Left renal pelvis (tissue), 4 donors: Measurements from ENCODE around the gene ST6GALNAC1. TPM values are rescaled to one million over a fixed set of nuclear protein-coding genes. Genes with fewer than 3 reads are reported as not detected.
"Not testable (repeated sequence)": the region's sequence is repeated elsewhere in the genome, so short reads cannot be mapped to it uniquely, and the experiment has no call there.

ENCODE experiments used
- DNase-seq, 4 donors: peaks; one replicate each; pipeline ENCODE4 v3.0.0-alpha.2; 2013; ENCODE audit warnings: low read depth in 4 of 4, low spot score in 3 of 4
- polyA plus RNA-seq, 4 donors: library from polyadenylated mRNA; unstranded; fragments of 120-200 nt; gene quantifications; one replicate each; pipeline ENCODE4 v1.2.1, GENCODE V29; 2013; ENCODE audit not compliant: insufficient read length in 4 of 4

ST6GALNAC1 gene
- polyA plus RNA-seq, 4 donors = 0.17 to 0.61 (median 0.40) TPM

DNA sequence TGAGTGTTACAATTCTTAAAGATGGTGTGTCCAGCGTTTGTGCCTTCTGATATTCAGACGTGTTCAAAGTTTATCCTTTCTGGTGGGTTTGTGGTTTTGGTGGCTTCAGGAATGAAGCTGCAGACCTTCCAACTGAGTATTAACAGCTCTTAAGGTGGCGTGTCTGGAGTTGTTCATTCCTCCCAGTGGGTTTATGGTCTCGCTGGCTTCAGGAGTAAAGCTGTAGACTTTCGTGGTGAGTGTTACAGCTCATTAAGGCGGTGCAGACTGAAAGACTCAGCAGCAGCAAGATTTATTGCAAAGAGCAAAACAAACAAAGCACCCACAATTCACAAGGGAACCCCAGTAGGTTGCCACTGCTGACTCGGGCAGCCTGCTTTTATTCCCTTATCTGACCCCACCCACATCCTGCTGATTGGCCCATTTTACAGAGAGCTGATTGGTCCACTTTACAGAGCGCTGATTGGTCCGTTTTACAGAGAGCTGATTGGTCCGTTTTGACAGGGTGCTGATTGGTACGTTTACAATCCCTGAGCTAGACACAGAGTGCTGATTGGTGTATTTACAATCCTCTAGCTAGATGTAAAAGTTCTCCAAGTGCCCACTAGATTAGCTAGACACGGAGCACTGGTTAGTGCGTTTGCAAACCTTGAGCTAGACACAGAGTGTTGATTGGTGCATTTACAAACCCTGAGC, 29.3 kb downstream of the ST6GALNAC1 start:
- not testable (repeated sequence) for DNase-seq

DNA sequence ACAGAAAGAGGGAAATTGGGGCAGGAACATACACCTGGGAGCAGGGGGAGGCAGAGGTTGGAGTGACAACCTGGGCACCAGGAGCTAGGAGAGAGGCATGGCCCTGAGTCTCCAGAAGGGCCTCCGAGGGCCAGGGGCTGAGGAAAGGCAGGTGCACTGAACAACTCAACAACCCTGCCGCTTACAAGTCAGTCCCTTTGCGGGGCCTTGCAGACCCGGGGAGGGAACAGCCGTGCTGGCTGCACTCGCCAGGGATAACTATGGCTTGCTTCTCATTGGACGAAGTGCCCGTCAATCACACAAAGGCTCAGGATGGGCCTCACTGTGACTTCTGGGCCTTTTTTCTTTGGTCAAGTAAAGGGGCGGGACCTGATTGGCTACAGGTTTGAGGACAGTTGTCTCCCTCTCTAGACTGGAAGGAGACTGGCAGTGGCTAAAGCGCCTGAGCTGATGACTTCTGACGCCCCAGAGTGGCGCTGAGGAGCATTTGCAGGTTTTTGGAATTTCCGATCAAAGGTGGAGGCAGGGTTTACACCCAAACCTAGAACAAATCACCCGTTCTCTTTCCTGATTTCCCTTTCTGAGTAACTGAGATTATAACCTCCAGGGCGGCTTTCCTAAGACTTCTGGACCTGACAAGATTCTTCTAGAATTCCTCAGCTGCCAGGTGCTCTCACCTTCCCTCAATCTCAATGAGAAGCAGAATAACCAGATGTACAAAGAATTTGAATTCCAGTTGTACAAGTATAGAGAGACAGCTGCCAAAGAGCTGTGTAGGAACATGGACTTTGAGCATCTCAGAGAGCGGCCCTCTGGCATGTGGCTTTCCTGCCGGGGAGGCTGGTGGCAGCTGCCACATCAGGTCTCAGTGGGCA, 30.3 kb downstream of the ST6GALNAC1 start:
- no peak for DNase-seq

DNA sequence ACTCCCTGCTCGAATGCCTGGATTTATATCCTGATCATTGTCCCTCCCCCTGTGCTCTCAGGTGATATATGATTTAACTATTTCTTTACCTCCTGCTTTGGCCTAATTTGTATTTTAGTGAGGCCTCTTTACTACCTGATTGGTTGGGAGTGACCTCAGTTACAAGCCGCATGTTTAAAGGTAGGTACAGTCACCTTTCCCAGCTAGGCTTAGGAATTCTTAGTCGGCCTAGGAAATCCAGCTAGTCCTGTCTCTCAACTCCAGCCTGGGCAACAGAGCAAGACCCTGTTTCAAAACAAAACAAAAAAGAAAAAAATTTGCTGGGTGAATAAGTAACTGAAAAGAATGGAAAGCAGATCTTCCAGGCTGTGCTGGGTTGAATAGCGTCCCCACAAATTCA, 31.1 kb downstream of the ST6GALNAC1 start:
- no peak for DNase-seq

DNA sequence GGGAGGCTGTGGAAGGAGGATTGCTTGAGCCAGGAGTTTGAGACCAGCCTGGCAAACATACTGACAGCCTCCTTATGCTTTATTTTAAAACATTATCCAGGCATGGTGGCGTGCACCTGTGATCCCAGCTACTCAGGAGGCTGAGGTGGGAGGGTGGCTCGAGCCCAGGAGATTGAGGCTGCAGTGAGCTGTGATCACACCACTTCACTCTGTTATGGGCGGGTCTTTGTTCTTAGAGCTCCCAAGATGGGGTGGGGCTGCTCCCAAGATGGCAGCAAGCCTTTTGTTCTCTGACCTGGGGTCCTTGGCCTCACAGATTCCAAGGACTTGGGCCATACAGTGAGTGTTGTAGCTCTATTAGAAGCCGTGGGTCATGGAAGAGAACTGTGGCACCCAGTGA, 31.8 kb downstream of the ST6GALNAC1 start:
- no peak for DNase-seq

DNA sequence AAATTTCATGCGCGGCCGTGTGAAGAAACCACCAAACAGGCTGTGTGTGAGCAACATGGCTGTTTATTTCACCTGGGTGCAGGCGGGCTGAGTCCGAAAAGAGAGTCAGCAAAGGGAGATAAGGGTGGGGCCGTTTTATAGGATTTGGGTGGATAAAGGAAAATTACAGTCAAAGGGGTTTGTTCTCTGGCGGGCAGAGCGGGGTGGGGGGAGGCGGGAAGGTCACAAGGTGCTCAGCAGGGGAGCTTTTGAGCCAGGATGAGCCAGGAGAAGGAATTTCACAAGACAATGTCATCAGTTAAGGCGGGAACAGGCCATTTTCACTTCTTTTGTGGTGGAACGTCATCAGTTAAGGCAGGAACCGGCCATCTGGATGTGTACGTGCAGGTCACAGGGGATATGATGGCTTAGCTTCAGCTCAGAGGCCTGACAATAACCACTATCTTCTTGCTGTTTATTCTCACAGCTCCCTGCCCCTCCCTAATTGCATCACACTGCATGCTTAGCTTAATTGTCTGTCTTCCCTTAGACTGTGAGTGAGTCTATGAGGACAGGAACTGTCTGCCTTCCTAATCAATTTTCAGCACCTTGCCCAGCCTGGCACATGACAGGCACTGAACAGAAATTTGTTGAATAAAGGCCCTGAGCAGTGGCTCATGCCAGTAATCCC, 32.3 kb downstream of the ST6GALNAC1 start:
- not testable (repeated sequence) for DNase-seq

DNA sequence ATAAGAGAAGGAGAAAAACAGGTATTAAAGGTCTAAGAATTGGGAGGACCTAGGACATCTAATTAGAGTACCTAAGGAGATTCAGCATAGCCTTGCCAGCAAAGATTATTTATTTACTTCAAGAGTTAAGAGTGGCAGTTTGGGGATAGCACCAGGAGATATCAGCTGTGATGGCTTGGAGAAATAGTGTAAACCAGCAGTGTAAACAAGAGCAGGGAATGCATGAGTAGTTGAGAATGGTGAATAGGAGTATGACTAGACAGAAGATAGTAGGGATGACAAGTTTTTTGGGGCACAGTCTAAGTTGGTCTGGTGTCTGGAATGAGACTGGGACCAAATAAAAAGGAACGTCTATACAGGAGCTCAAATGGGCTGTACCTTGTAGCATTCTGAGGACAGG, 36.9 kb downstream of the ST6GALNAC1 start:
- DNase-seq = not testable (repeated sequence)

DNA sequence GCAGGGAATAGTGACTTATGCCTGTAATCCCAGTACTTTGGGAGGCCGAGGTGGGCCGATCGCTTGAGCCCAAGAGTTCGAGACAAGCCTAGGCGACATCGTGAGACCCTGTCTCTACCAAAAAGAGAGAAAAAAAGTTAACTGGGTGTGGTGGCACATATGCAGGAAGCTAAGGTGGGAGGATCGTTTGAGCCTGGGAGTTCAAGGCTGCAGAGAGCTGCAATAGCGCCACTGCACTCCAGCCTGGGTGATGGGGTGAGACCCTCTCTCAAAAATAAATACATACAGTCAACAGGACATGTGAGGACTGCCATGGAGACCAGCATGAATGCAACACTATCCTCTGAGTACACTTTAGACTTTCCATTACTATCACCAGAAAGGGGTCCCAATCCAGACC, 42.5 kb downstream of the ST6GALNAC1 start:
- DNase-seq = no peak

DNA sequence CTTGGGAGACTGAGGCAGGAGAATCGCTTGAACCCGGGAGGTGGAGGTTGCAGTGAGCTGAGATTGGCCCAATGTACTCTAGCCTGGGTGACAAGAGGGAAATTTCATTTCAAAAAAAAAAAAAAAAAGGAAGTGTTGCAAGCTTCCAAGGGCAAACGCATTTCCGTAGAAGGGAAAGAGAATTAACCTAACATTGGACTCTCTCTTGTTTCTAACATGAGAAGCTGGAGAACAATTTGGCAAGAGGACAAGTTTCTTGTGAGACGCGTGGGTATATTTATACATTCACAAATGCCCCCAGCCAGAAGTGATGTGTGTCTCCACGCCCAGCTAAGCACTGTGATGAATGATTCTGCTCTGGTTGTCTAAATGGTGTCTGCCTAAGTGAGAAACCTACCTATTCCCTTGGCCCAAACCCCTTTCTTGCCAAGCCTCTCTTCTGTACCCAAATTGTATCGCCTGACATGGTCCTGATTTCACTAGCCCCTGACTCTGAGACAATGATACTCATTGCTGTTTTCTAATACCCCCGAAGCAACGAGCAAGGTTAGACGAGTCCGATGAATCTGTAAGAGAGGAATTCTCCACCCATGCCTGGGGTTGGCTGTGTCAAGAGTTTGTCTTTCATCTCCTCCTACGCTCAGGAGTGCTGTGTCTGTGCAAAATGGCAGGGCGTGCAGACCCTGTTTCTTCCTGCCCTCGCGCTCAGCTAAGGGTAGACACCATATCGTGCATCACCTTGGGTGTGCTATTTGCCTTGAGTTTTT, 43.7 kb downstream of the ST6GALNAC1 start:
- no peak for DNase-seq

DNA sequence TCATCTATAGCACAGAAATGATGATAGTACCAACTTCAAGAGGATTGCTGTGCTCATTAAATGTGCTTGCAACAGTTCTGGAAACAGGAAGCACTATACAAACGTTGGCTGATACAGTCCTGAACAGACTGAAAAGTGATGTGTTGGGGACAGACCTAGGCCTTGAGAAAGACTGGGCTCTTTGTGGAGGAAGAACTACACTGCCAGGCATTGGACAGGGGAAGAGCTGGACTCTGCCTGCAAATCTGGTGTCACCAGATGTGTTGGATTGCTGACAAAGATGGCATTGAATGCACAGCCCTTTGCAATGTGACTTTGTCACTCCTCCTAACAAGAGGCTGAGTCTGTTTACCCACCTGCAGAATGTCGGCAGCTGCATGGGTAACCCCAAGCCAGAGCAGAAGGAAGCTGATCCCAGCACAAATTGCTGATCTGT, 45.5 kb downstream of the ST6GALNAC1 start:
- no peak for DNase-seq

DNA sequence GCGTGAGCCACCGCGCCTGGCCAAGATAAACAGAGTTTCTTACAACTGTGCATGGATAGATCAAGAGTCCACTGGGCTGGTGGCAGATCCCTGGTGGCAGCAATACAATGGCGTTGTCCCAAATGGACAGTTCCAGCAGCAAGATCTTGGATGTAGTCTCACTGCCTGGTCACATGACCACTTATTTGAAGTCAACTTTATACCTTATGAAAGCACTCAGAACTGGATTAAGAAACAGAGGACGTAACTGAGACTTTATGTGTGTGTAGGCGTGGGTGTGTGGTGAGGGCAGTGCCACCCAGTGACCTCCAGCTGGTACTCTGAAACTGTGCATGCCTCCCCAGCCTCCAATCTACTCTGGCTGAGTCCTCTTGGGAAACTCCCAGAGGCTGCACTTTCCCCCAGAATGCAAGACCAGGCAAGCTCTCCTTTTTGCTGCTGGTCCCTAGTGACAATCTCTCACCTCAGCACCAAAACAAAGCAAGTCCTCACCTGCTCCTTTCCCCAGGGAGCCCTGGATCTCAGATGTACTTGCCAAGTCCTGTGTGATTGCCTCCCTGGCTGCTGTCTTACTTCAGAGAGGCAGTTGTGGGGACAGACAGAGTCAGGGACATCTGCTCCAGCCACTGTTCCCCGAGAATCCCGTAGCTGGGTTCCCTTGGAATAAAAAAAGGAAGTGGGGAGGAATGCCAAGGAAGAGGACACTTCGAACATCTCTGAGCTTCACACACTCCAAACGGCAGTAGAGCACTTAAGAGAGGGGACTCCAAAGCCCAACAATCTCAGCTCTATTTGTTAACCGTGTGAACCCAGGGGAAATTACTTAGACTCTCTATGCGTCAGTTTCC, 46.2 kb downstream of the ST6GALNAC1 start:
- DNase-seq = no peak

DNA sequence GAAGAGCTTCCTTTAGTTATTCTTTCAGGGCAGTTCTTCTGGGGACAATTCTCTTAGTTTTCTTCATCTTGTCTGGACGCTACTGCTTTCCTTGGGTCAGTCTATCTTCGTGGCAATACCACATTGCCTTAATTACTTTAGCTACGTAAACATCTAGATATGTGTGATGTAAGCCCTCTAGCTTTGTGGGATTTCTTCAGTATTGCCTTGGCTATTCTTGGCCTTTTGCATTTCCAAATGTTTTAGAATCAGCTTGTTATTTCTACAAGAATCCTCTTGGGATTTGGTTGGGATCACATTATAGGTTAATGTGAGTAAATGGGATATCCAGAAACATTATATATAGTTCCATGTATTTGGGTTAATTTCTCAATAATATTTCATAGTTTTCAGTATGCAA, 48.9 kb downstream of the ST6GALNAC1 start:
- DNase-seq = no peak

DNA sequence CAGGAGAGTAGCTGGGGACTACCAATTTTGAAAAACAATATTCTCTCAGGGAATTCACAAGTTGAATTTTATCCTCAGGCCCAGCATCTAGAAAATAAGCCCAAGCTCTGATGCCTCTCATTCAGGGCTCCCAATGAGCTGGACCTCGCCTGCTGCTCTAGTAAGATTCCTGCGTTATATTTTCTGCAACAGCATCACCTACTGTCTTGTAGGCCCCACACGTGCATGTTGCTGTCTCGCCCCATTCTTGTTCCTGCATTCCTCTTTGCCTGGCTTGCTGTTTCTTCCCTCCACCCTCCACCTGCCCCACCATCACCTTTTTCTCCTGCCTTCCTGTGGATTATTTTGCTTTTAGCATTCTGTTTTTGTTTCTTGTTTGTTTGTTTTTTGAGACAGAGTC, 49.6 kb downstream of the ST6GALNAC1 start:
- no peak for DNase-seq

DNA sequence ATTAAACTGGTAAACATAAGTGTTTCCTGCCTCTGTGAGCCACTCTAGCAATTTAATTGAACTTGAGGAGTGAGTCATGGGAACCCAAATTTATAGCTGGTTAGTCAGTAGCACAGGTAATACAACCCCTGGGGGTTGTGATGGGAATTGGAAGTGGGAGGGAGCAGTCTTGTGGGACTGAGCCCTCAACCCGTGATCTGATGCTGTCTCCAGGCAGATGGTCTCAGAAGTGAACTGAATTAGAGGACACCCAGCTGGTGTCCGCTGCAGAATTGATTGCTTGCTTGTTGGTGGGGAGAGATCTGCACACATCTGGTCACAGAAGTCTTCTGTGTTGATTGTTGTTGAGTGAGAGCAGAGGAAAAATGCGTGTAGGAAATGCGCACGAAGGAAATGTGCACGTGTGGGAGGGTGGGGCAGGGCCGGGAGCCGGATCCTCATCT, 50.2 kb downstream of the ST6GALNAC1 start:
- DNase-seq = no peak

DNA sequence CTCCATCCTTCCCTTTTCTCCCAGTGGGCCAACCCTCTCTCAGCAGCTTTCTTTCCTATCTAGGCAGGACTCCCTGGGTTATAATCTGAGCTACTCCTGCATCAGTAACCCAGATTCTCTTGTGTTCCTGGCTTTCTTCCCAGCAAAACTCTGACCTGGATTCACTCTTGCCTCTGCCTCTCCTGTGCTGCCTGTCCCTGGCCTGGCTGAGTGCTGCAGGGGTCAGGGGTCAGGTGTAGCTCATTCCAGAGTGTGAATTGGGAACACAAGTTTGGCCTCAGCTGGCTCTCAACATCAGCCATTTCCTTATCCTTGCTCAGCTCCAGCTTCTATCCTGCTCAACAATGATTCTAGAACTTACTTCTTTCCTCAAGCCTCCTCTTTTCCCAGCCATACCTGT, 55.4 kb downstream of the ST6GALNAC1 start:
- DNase-seq = no peak

DNA sequence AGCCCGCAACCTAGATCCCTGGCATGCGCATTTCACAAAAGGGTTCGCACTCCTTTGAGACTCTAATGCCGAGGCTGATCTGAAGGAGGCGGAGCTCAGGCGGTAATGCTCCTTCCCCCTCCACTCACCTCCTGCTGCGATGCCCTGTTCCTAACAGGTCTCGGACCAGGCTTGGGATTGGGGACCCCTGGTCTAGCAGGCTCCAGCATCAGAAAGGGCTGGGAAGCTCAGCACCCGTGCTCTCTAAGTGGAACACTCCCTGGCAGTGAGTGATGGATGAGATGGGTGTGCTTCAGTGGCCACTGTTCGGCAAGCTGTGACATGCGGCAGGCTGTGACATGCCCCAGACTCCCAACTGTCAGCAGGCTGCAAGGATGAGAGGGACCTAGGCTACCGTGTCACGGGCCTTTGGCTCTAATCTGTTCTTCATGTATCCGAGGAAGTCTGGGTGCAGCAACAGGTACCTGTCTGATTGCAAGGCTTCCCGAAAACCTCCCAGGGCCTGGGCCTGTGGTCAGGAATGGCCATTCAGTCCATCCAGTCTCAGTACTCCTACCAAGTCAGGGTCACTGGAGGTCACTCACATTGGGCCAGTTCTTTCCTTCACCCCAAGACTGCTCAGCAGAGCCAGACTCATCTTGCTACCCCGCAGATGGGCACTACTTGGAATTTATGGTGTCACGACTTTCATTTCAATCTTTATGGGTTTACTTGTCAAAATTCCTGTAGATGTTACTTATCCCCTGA, 56.6 kb downstream of the ST6GALNAC1 start:
- no peak for DNase-seq

DNA sequence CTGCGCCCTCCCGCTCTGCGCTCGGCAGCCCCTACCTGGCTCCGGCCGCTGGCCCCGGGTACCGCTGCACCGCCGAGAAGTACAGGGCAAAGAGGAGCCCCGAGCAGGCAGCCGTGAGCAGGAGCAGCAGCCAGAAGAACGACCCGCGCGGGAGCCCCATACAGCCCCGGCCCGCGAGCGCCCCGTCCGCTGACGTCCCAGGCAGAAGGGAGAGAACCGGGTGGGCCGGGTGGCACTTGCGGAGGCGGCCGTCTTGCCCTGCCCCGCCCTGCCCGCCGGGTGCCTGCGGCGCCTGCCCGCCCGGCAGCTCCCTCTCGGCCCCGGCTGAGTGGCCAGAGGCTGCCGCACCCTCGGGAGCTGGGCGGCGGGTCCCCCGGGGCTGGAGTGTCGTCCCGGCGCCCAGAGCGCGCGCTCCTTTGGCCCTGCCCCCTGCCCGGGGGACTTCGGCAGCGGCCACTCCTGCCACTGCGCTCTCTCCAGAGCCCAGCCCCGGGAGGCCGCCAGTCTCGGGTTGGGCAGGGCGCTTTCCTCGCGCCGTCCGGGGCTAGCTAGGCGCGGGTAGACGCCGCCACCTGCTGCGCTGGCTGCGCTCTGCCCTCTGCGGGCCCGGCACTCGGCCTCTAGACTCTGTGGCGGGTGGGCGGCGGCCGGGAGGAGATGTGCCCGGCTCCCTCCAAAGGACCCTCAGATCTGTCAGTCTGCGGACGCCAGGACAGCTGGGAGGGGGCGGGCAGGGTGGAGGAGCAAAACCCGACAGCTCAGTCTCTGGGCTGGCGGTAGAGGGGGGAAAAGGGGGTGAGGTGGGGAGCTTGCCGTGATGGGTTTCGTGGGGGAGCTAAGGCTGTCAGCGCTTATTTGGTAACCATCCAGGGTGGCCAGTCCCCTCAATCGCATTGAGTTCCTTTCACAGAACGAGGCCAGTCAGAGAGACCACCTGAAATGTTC, 57.6 kb downstream of the ST6GALNAC1 start, which contains the start of gene ST6GALNAC2:
Gene ST6GALNAC2 (minus strand): TSS at position 212 of the 945 bp plus-strand sequence. CDS start 52 bp downstream, at position 160.
- no peak for DNase-seq

DNA sequence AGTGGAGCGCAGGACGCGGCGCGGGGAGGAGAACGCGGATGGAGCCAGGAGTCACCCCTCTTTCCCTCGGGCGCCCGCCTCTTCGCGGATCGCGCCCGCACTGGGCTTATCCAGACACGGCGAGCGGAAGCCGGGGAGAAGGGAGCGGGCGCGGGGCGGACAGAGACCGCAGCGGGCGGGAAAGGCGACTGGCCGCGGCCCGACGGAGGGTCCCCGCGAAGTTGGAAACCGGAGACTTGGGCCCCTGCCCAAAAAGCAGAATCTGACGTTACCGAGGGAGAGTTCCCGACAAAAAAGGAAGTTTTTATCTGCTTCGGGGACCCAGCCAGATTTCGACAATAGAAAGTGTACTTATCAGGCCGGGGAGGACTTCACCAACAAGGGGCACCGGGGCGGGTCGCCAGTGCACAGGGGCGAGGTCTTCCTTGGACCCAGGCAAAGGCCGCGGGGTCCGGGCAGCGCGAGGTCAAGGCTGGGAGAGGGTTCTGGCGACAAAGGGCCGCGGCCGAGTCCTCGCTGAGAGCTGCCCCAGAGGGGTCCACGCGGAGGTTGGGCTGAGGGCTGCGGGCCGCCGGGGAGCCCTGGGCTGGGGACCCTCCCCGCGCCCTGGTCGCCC, 58.4 kb downstream of the ST6GALNAC1 start:
- no peak for DNase-seq
